WTC11 (cell line): ENCODE measurements around the gene CISH. TPM values are rescaled to one million over a fixed set of nuclear protein-coding genes. Genes with fewer than 3 reads are reported as not detected.

ENCODE experiments used
- ATAC-seq: fragments of 200-7000 bp; cut with Tn5 transposase; 2 replicates; pipeline ENCODE4 v1.10.0; 2021; ENCODE audit warnings: mild to moderate bottlenecking, moderate library complexity
- CTCF ChIA-PET: fragments of 300-600 bp; sonication (Branson Sonifier 250); formaldehyde crosslinking; loops from one replicate; lab custom pipeline; 2021; ENCODE audit warnings: antibody characterized with exemption; lab: Charles Lee
- POLR2A ChIA-PET: fragments of 350-600 bp; sonication (Branson Sonifier 250); formaldehyde crosslinking; loops from one replicate; lab custom pipeline; 2021; ENCODE audit warnings: antibody characterized with exemption; lab: Charles Lee
- DNase-seq: peaks from one replicate; pipeline ENCODE4 v3.0.0; 2021; ENCODE audit warnings: low spot score
- H3K27ac Mint-ChIP-seq: 2 replicates; pipeline ENCODE4 v1.8.0; 2021; ENCODE audit warnings: mixed read lengths
- H3K27me3 Mint-ChIP-seq: 2 replicates; pipeline ENCODE4 v1.8.0; 2021; ENCODE audit warnings: low read depth, mild to moderate bottlenecking, moderate library complexity, mixed read lengths
- H3K36me3 Mint-ChIP-seq: 2 replicates; pipeline ENCODE4 v1.8.0; 2021; ENCODE audit warnings: mixed read lengths
- H3K4me1 Mint-ChIP-seq: 2 replicates; pipeline ENCODE4 v1.8.0; 2022; ENCODE audit warnings: mixed read lengths
- H3K4me3 Mint-ChIP-seq: 2 replicates; pipeline ENCODE4 v1.8.0; 2021; ENCODE audit warnings: mild to moderate bottlenecking, moderate library complexity, mixed read lengths
- H3K9me3 Mint-ChIP-seq: 2 replicates; pipeline ENCODE4 v1.8.0; 2021; ENCODE audit warnings: mixed read lengths
- GABPB1 ChIP-seq: sonication (generic); formaldehyde crosslinking; IDR thresholded peaks from 2 replicates; pipeline ENCODE4 v1.8.1; 2023; ENCODE audit warnings: mild to moderate bottlenecking, missing genetic modification reagents
- JUN ChIP-seq: sonication (generic); formaldehyde crosslinking; IDR thresholded peaks from 2 replicates; pipeline ENCODE4 v1.8.0; 2023; ENCODE audit warnings: mild to moderate bottlenecking, missing genetic modification reagents
- TEAD1 ChIP-seq: sonication (generic); formaldehyde crosslinking; IDR thresholded peaks from 2 replicates; pipeline ENCODE4 v1.8.0; 2022; ENCODE audit warnings: mild to moderate bottlenecking, missing genetic modification reagents
- ZNF232 ChIP-seq: sonication (generic); formaldehyde crosslinking; IDR thresholded peaks from 2 replicates; pipeline ENCODE4 v1.8.0; 2022; ENCODE audit warnings: mild to moderate bottlenecking, missing genetic modification reagents
- total RNA-seq: library from RNA; stranded (reverse); gene quantifications from 3 replicates; pipeline ENCODE4 v1.2.3, GENCODE V29; 2021
- TF ChIP-seq, protein P1 (sequence below): sonication (generic); formaldehyde crosslinking; IDR thresholded peaks from 2 replicates; pipeline ENCODE4 v1.8.0; 2022; ENCODE audit warnings: missing genetic modification reagents
- TF ChIP-seq, protein P2 (sequence below): sonication (generic); formaldehyde crosslinking; IDR thresholded peaks from 2 replicates; pipeline ENCODE4 v1.8.1; 2023; ENCODE audit warnings: mild to moderate bottlenecking, missing genetic modification reagents
- TF ChIP-seq, protein P3 (sequence below): fragments of 250-450 bp; sonication (Bioruptor Pico); IDR thresholded peaks from 2 replicates; pipeline ENCODE4 v1.9.0; 2021; ENCODE audit warnings: mild to moderate bottlenecking
- TF ChIP-seq, protein P4 (sequence below): sonication (generic); formaldehyde crosslinking; conservative IDR thresholded peaks from 2 replicates; pipeline ENCODE4 v1.8.1; 2023; ENCODE audit warnings: mild to moderate bottlenecking, low read depth, missing genetic modification reagents, moderate library complexity
- TF ChIP-seq, protein P5 (sequence below): fragments of 250-450 bp; sonication (Bioruptor Pico); IDR thresholded peaks from 2 replicates; pipeline ENCODE4 v1.9.0; 2021; ENCODE audit warnings: moderate library complexity, mild to moderate bottlenecking, inconsistent platforms, borderline replicate concordance

CISH gene
- total RNA-seq, 1 experiment from 2014 or later: 2.4 TPM

DNA sequence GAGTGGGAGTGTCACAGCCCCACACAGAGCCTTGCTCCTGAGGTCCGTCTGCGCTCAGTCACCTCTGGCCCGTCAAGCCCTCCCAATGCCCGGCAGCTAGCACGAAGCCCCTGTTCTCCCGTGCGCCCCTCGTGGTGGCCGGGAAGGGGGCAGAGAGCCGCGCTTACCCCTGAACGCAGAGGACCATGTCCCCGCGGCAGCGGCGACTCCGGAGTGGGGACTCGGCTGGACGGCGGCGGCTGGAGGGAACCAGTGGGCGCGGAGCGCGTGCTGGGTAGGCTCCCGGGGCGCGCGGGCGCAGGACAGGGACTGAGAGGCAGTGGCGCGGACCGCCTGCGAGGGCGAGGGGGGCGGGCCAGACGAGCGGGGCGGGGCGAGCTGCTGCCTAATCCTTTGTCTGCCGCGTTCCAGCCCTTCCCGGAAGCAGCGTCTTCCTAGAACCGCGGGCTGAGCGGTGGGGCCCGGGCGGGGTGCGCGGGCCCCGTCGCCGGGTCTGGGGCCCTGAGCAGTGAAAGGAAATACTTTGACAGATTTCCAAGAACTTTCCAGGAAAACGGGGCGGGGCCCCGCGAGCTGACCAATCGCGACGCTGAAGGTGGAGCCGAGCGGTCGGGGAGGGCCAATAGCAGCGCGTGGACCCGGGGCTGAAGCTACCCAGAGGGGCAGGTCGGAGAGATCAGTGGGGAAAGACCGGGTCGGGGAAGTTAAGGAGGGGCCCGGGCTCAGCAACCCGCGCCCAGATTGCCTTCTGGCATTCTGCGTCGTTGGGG lies at the start of gene CISH (continued):
- TF ChIP-seq, protein P1, sequence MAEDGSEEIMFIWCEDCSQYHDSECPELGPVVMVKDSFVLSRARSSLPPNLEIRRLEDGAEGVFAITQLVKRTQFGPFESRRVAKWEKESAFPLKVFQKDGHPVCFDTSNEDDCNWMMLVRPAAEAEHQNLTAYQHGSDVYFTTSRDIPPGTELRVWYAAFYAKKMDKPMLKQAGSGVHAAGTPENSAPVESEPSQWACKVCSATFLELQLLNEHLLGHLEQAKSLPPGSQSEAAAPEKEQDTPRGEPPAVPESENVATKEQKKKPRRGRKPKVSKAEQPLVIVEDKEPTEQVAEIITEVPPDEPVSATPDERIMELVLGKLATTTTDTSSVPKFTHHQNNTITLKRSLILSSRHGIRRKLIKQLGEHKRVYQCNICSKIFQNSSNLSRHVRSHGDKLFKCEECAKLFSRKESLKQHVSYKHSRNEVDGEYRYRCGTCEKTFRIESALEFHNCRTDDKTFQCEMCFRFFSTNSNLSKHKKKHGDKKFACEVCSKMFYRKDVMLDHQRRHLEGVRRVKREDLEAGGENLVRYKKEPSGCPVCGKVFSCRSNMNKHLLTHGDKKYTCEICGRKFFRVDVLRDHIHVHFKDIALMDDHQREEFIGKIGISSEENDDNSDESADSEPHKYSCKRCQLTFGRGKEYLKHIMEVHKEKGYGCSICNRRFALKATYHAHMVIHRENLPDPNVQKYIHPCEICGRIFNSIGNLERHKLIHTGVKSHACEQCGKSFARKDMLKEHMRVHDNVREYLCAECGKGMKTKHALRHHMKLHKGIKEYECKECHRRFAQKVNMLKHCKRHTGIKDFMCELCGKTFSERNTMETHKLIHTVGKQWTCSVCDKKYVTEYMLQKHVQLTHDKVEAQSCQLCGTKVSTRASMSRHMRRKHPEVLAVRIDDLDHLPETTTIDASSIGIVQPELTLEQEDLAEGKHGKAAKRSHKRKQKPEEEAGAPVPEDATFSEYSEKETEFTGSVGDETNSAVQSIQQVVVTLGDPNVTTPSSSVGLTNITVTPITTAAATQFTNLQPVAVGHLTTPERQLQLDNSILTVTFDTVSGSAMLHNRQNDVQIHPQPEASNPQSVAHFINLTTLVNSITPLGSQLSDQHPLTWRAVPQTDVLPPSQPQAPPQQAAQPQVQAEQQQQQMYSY (CRISPR knock-in tag): peak; percentile 35; the same call in 1 of the 2 replicates
- TF ChIP-seq JUN (CRISPR knock-in tag) (peak; percentile 74; the same call in 1 of the 2 replicates), TEAD1 (peak; percentile 88; the same call in 1 of the 2 replicates), GABPB1 (CRISPR knock-in tag) (peak; percentile 60)
- TF ChIP-seq, protein P2, sequence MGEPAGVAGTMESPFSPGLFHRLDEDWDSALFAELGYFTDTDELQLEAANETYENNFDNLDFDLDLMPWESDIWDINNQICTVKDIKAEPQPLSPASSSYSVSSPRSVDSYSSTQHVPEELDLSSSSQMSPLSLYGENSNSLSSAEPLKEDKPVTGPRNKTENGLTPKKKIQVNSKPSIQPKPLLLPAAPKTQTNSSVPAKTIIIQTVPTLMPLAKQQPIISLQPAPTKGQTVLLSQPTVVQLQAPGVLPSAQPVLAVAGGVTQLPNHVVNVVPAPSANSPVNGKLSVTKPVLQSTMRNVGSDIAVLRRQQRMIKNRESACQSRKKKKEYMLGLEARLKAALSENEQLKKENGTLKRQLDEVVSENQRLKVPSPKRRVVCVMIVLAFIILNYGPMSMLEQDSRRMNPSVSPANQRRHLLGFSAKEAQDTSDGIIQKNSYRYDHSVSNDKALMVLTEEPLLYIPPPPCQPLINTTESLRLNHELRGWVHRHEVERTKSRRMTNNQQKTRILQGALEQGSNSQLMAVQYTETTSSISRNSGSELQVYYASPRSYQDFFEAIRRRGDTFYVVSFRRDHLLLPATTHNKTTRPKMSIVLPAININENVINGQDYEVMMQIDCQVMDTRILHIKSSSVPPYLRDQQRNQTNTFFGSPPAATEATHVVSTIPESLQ (CRISPR knock-in tag): no peak; the same call in 1 of the 2 replicates
- TF ChIP-seq, protein P3, sequence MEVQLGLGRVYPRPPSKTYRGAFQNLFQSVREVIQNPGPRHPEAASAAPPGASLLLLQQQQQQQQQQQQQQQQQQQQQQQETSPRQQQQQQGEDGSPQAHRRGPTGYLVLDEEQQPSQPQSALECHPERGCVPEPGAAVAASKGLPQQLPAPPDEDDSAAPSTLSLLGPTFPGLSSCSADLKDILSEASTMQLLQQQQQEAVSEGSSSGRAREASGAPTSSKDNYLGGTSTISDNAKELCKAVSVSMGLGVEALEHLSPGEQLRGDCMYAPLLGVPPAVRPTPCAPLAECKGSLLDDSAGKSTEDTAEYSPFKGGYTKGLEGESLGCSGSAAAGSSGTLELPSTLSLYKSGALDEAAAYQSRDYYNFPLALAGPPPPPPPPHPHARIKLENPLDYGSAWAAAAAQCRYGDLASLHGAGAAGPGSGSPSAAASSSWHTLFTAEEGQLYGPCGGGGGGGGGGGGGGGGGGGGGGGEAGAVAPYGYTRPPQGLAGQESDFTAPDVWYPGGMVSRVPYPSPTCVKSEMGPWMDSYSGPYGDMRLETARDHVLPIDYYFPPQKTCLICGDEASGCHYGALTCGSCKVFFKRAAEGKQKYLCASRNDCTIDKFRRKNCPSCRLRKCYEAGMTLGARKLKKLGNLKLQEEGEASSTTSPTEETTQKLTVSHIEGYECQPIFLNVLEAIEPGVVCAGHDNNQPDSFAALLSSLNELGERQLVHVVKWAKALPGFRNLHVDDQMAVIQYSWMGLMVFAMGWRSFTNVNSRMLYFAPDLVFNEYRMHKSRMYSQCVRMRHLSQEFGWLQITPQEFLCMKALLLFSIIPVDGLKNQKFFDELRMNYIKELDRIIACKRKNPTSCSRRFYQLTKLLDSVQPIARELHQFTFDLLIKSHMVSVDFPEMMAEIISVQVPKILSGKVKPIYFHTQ (CRISPR knock-in tag): no peak

DNA sequence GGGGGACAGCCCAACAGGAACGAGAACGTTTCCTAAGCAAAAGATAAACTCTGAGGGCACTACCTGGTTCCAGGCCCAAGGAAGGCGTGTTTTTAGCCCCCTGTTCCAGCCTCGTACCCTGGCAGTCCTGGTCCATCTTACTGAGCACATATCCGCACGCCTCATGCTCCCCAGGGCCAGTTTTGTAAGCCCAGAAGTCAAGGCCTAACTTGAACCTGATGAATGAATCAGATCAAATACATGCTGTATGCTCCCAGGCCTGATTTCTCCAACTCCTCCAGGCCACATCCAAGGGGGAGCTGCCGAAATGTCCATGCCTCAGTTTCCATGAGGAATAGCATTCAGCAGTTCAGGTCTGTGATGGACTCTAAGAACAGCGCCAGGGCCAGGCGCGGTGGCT lies 48.8 kb upstream of the CISH start:
- Mint-ChIP-seq H3K9me3 (no peaks in the 10 kb centered on the region), H3K4me1 (no peaks in the 10 kb centered on the region), H3K4me3 (no peak overlapping the region), H3K27me3 (peaks cover 3% of the 10 kb centered on the region; the same call in 1 of the 2 replicates), H3K36me3 (no peaks in the 10 kb centered on the region), H3K27ac (no peak overlapping the region)
- CTCF ChIA-PET: interaction anchor here (0.6 kb wide), 1 partner anchor 535 kb away, joined by 3 read pairs; no protein-coding TSS in a partner anchor
- DNase-seq: peak; percentile 5
- POLR2A ChIA-PET: no interaction called here
- no peak for TF ChIP-seq ZNF232 (CRISPR knock-in tag)
- TF ChIP-seq, protein P4, sequence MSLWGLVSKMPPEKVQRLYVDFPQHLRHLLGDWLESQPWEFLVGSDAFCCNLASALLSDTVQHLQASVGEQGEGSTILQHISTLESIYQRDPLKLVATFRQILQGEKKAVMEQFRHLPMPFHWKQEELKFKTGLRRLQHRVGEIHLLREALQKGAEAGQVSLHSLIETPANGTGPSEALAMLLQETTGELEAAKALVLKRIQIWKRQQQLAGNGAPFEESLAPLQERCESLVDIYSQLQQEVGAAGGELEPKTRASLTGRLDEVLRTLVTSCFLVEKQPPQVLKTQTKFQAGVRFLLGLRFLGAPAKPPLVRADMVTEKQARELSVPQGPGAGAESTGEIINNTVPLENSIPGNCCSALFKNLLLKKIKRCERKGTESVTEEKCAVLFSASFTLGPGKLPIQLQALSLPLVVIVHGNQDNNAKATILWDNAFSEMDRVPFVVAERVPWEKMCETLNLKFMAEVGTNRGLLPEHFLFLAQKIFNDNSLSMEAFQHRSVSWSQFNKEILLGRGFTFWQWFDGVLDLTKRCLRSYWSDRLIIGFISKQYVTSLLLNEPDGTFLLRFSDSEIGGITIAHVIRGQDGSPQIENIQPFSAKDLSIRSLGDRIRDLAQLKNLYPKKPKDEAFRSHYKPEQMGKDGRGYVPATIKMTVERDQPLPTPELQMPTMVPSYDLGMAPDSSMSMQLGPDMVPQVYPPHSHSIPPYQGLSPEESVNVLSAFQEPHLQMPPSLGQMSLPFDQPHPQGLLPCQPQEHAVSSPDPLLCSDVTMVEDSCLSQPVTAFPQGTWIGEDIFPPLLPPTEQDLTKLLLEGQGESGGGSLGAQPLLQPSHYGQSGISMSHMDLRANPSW: no peak
- TF ChIP-seq, protein P5, sequence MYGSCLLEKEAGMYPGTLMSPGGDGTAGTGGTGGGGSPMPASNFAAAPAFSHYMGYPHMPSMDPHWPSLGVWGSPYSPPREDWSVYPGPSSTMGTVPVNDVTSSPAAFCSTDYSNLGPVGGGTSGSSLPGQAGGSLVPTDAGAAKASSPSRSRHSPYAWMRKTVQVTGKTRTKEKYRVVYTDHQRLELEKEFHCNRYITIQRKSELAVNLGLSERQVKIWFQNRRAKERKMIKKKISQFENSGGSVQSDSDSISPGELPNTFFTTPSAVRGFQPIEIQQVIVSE (CRISPR knock-in tag): no peak
- ATAC-seq: no peak
